Body of pancreas (tissue), 4 donors: ENCODE measurements around the gene MED27. TPM values are rescaled to one million over a fixed set of nuclear protein-coding genes. Genes with fewer than 3 reads are reported as not detected.

ENCODE experiments used
- ATAC-seq: fragments of 150-250 bp; one replicate; pipeline ENCODE4 v1.9.1; 2016
- DNase-seq, 4 donors: peaks; one replicate each; pipeline ENCODE4 v3.0.0-alpha.2; 2019
- H3K27ac ChIP-seq, 4 donors: fragments of 200-600 bp; sonication (generic); 1 replicate in 3 of 4; 2 replicates in 1 of 4; pipeline versions ENCODE4 v1.5.1 to v1.6.1; 2016 to 2019; ENCODE audit warnings: mild to moderate bottlenecking in 1 of 4, mixed read lengths in 1 of 4, moderate library complexity in 1 of 4
- H3K27me3 ChIP-seq, 2 donors: fragments of 200-600 bp; sonication (generic); one replicate each; pipeline ENCODE4 v1.6.0; 2016; ENCODE audit warnings: mild to moderate bottlenecking in 1 of 2
- H3K36me3 ChIP-seq, 2 donors: fragments of 200-600 bp; sonication (generic); replicated peaks in 1 of 2; 2 replicates each; pipeline ENCODE4 v1.5.1; 2016; ENCODE audit warnings: low read depth in 2 of 2; ENCODE audit not compliant: insufficient read depth in 1 of 2
- H3K4me1 ChIP-seq: fragments of 200-600 bp; sonication (generic); one replicate; pipeline ENCODE4 v1.6.0; 2016
- H3K4me3 ChIP-seq, 2 donors: fragments of 200-600 bp; sonication (generic); 1 replicate in 1 of 2; 2 replicates in 1 of 2; pipeline ENCODE4 v1.5.1; 2016 to 2019
- H3K9me3 ChIP-seq, 3 donors: fragments of 200-600 bp; sonication (generic); 1 replicate in 2 of 3; 2 replicates in 1 of 3; pipeline ENCODE4 v1.5.1; 2016
- POLR2A ChIP-seq, 3 donors: fragments of 450-650 bp; IDR thresholded peaks; one replicate each; pipeline ENCODE4 v1.6.1; 2016; ENCODE audit warnings: antibody characterized with exemption in 3 of 3, mild to moderate bottlenecking in 2 of 3
- WGBS, 2 donors: methylation state at CpG; one replicate each; pipeline ENCODE4 v1.1.5; 2017; 5-methylcytosine and 5-hydroxymethylcytosine counted together
- intact Hi-C: fragments of 100-400 bp; cut with DNase I; formaldehyde crosslinking; loops from one replicate; pipeline ENCODE4 v1.15.1; 2023
- total RNA-seq, 2 donors: library from RNA; depleted of rRNA; stranded (reverse); fragments of >200 nt; gene quantifications; one replicate each; pipeline ENCODE4 v1.1.0, GENCODE V29; 2016
- TF ChIP-seq, protein P1 (sequence below), 7 experiments: fragments of 450-650 bp in 4 of 7; fragments of 200-600 bp in 3 of 7; sonication (generic) in 3 of 7; IDR thresholded peaks; one replicate each; pipeline ENCODE4 v1.5.1; 2016 to 2019; ENCODE audit warnings: antibody characterized with exemption in 7 of 7

The MED27 gene
- total RNA-seq, 2 donors from 2014 or later: 3.4 to 11.5 TPM

DNA sequence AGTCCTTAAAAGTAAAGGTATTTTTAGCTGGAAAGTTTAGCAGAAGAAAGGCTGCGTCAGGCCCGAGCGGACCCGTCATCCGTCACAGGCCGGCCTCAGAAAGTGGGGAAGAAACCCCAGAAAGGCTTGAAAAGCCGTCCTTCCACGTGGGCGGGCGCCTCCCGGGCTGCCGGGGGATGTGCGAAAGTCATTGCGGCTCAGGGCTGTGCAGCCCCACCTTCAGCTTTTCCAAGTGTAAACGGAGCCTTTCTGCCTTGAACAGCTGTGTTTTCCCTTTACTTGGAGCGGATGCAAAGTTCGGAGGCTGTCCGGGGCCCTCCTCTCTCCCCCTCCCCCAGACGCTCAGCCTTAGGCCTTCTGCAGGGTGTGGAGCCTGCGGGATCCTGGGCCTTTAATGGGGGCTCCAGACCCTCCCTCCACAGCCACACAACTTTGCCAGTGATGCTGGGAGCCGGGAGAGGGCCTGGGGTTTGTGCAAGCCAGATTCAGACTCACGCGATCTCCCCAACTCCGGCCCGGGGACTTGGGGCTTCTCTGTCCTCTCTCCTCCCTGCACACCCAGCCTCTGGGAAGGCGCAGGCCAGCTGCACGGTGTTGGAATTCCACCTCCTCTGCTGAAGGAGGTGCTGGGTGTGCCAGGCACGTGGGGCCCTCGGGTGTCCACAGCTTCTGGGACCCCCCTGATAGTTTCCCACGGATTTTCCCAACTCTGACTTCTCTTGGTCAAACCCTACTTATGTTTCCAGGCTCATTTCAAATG, 244.3 kb downstream of the MED27 start:
- Histone ChIP-seq H3K4me3 (no peak overlapping the region), H3K9me3 (peaks cover 0 to 17% (median 0%) of the 10 kb centered on the region in 3 donors), H3K27me3 (no peaks in the 10 kb centered on the region), H3K36me3 (no peaks in the 10 kb centered on the region), H3K4me1 (no peaks in the 10 kb centered on the region), H3K27ac (no peak overlapping the region)
- DNase-seq (no peak), ATAC-seq (no peak)
- WGBS, 2 donors: 38% methylated on average over 26 to 30 of the region's 30 CpGs
- intact Hi-C loops: no loop called here
- TF ChIP-seq, protein P1, sequence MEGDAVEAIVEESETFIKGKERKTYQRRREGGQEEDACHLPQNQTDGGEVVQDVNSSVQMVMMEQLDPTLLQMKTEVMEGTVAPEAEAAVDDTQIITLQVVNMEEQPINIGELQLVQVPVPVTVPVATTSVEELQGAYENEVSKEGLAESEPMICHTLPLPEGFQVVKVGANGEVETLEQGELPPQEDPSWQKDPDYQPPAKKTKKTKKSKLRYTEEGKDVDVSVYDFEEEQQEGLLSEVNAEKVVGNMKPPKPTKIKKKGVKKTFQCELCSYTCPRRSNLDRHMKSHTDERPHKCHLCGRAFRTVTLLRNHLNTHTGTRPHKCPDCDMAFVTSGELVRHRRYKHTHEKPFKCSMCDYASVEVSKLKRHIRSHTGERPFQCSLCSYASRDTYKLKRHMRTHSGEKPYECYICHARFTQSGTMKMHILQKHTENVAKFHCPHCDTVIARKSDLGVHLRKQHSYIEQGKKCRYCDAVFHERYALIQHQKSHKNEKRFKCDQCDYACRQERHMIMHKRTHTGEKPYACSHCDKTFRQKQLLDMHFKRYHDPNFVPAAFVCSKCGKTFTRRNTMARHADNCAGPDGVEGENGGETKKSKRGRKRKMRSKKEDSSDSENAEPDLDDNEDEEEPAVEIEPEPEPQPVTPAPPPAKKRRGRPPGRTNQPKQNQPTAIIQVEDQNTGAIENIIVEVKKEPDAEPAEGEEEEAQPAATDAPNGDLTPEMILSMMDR (IDR thresholded peaks at IDR 0.05): no peak
- no peak for TF ChIP-seq POLR2A (IDR thresholded peaks at IDR 0.05)

DNA sequence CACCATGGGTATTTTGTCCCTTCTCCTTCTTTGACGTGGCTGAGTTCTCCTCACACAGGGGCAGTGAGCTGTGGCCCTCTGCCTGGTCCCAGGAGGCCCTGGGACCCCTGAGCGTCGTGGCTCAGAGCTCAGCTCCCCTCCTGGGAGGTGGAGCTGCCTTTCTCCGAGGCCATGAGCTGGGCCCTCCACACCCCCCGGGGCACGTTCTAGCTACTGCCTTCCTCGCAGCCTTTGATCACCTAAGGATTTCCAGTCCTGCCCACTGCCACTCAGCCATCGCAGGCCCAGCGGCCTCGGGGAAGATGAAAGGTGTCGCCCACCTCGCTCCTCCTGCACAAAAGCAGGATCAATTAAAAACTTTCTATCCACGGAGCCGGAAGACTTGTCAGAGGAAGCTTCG, 244.9 kb downstream of the MED27 start:
- Histone ChIP-seq H3K27me3 (no peaks in the 10 kb centered on the region), H3K4me1 (no peaks in the 10 kb centered on the region), H3K27ac (no peak overlapping the region), H3K4me3 (no peak overlapping the region), H3K9me3 (peaks cover 0 to 17% (median 0%) of the 10 kb centered on the region in 3 donors), H3K36me3 (no peaks in the 10 kb centered on the region)
- no peak for ATAC-seq
- no peak for TF ChIP-seq POLR2A (IDR thresholded peaks at IDR 0.05)
- TF ChIP-seq, protein P1 (IDR thresholded peaks at IDR 0.05): no peak
- intact Hi-C loops: no loop called here
- no peak for DNase-seq
- WGBS, 2 donors: 35 to 55% methylated on average over 10 to 15 of the region's 15 CpGs

DNA sequence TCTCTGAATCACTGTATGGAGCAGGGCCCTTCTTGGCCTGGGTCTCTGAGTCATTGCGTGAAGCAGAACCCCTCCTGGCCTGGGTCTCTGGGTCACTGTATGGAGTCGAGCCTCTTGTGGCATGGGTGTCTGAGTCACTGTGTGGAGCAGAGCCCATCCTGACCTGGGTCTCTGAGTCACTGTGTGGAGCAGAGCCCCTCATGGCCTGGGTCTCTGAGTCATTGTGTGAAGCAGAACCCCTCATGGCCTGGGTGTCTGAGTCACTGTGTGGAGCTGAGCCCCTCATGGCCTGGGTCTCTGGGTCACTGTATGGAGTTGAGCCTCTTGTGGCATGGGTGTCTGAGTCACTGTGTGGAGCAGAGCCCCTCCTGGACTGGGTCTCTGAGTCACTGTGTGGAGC, 245.8 kb downstream of the MED27 start:
- peaks cover 0 to 17% (median 0%) of the 10 kb centered on the region in 3 donors for H3K9me3 ChIP-seq
- TF ChIP-seq, protein P1 (IDR thresholded peaks at IDR 0.05): no peak
- no peak for TF ChIP-seq POLR2A (IDR thresholded peaks at IDR 0.05)
- no peaks in the 10 kb centered on the region for H3K27me3 ChIP-seq
- H3K4me1 ChIP-seq: no peaks in the 10 kb centered on the region
- H3K27ac ChIP-seq: no peak overlapping the region
- WGBS, 2 donors: 63% methylated on average over 2 of the region's 2 CpGs; no CpG with 5 or more reads in 1 of the 2 donors
- no peaks in the 10 kb centered on the region for H3K36me3 ChIP-seq
- intact Hi-C loops: no loop called here
- H3K4me3 ChIP-seq: no peak overlapping the region
- no peak for DNase-seq
- ATAC-seq: no peak

DNA sequence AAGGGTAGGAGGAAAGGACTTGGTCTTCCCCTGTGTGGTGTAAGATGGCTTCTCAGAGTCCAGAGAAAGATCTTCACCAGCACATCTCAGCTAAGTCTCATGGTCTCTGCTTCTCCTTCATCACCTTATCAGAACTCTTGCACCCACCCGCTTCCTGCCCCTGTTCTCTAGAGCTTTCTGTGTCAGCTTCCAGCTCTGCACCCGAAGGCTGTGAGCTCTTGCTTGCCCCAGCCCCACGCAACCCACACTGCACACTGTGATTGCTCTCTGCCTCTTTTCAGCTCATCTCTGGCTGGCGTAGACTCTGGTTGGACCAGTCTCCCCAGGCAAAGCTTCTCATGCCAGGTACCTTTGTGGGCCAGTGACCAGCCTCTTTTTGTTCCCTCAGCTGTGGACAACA, 246.6 kb downstream of the MED27 start:
- ATAC-seq (no peak), DNase-seq (no peak)
- intact Hi-C loops: no loop called here
- H3K4me3 ChIP-seq: no peak overlapping the region
- no peaks in the 10 kb centered on the region for H3K27me3 ChIP-seq
- H3K36me3 ChIP-seq: no peaks in the 10 kb centered on the region
- TF ChIP-seq, protein P1 (IDR thresholded peaks at IDR 0.05): no peak
- TF ChIP-seq POLR2A (IDR thresholded peaks at IDR 0.05): no peak
- no peaks in the 10 kb centered on the region for H3K4me1 ChIP-seq
- H3K27ac ChIP-seq: no peak overlapping the region
- peaks cover 0 to 17% (median 0%) of the 10 kb centered on the region in 3 donors for H3K9me3 ChIP-seq
- WGBS, 2 donors: 71% methylated on average over 4 of the region's 4 CpGs
